ENCODE results near the gene AP3M1. TPM values are rescaled to one million over a fixed set of nuclear protein-coding genes. Genes with fewer than 3 reads are reported as not detected.

Gene AP3M1
- total RNA-seq, 3 donors from 2014 or later: 49.8 to 56.7 (median 52.5) TPM

DNA sequence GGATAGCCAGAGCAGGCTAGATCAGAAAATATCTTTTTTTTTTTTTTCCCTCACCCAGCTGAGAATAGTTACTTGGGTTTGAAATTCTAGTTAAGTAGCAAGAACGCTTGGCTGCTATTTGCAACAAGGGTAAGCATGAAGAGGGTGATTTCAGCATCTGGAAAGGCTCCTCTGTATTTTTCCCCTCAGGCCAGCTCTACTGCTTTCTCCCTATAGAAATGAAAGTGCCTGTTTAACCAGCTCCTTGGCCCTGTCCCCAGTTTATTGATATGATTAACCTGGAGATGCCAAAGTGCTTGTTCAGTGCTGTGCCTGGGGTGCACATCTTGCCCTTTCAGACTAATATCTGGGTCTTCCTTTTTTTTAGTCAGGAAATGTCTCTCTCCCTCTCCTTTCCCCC lies 37.1 kb downstream of the AP3M1 start:
- H3K9me3 Mint-ChIP-seq: no peaks in the 10 kb centered on the region
- ATAC-seq: no peak
- no peak for DNase-seq
- no peaks in the 10 kb centered on the region for H3K27me3 Mint-ChIP-seq (ENCODE audit: low read depth)
- no peak overlapping the region for H3K4me3 Mint-ChIP-seq
- peaks cover 2% of the 10 kb centered on the region for H3K4me1 Mint-ChIP-seq (ENCODE audit: low read depth)
- H3K36me3 Mint-ChIP-seq (ENCODE audit: insufficient read depth): peaks cover 45% of the 10 kb centered on the region

DNA sequence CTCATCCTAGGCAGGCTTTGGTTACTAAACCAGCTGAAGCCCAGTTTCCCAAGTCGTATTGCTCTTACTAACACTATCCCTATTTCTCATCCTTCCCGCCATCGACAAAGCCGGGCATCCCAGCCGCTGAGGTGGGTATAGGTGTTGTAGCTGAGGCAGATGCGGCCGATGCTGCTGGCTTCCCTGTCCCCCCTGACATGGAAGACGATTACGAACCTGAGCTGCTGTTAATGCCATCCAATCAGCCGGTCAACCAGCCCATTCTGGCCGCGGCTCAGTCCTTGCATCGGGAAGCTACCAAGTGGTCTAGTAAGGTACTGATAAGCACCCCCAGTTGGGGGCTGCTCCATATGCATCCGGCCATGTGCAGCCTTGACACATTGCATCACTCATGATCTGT lies 38.8 kb downstream of the AP3M1 start:
- H3K36me3 Mint-ChIP-seq (ENCODE audit: insufficient read depth): peaks cover 49% of the 10 kb centered on the region
- no peaks in the 10 kb centered on the region for H3K9me3 Mint-ChIP-seq
- DNase-seq: no peak
- H3K4me3 Mint-ChIP-seq: no peak overlapping the region
- no peaks in the 10 kb centered on the region for H3K4me1 Mint-ChIP-seq (ENCODE audit: low read depth)
- no peak for ATAC-seq
- no peaks in the 10 kb centered on the region for H3K27me3 Mint-ChIP-seq (ENCODE audit: low read depth)

GRCh38 chr10:74110120-74110519 lies 40.5 kb downstream of the AP3M1 start:
- H3K4me1 Mint-ChIP-seq (ENCODE audit: low read depth): no peaks in the 10 kb centered on the region
- DNase-seq (no peak), ATAC-seq (no peak)
- no peaks in the 10 kb centered on the region for H3K9me3 Mint-ChIP-seq
- H3K4me3 Mint-ChIP-seq: no peak overlapping the region
- peaks cover 53% of the 10 kb centered on the region for H3K36me3 Mint-ChIP-seq (ENCODE audit: insufficient read depth)
- H3K27me3 Mint-ChIP-seq (ENCODE audit: low read depth): no peaks in the 10 kb centered on the region

DNA sequence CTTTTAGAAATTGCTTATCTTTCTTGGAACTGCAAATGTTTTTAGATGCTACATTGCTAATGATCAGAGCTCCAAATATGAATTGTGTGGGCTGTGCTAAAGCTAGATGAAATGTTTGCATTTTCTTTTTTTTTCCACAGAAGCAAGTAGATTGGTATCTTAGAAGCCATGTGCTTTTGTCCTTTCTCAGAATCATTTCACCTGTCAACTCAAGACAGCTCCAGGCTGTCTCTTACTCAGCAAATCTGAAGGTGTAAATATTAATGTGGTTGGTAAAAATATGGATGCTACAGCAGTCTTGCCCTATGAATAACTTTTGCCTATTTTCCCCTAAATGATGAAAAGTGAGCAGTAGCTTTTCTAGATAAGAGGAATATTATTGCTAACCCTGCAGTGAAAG lies 41.2 kb downstream of the AP3M1 start:
- Mint-ChIP-seq H3K4me3 (no peak overlapping the region), H3K4me1 (ENCODE audit: low read depth) (no peaks in the 10 kb centered on the region), H3K36me3 (ENCODE audit: insufficient read depth) (peaks cover 55% of the 10 kb centered on the region), H3K9me3 (no peaks in the 10 kb centered on the region), H3K27me3 (ENCODE audit: low read depth) (no peaks in the 10 kb centered on the region)
- DNase-seq: no peak
- no peak for ATAC-seq

DNA sequence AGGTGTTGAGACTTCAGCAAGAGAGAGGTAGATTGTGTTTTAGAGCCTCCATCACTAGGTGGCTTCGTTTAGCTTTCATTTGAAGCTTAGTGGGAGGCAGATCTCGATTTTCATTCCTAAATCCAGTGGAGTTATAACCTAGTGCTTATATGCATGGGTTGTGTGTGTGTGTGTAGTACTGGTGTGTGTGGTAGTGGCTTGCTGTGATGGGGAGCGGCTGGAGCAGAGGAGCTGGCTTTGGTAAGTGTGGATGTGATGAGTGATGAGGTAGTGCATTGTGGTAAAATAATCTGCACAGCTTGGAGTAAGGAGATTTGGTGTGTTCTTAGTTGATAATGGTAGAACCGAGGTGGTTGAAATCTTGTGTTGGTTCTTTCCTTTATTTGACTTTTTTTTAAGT lies 43.2 kb downstream of the AP3M1 start:
- DNase-seq (no peak), ATAC-seq (no peak)
- no peaks in the 10 kb centered on the region for H3K9me3 Mint-ChIP-seq
- no peaks in the 10 kb centered on the region for H3K4me1 Mint-ChIP-seq (ENCODE audit: low read depth)
- peaks cover 51% of the 10 kb centered on the region for H3K36me3 Mint-ChIP-seq (ENCODE audit: insufficient read depth)
- H3K27me3 Mint-ChIP-seq (ENCODE audit: low read depth): no peaks in the 10 kb centered on the region
- no peak overlapping the region for H3K4me3 Mint-ChIP-seq

- no peaks in the 10 kb centered on the region for H3K4me1 Mint-ChIP-seq (ENCODE audit: low read depth)
- ATAC-seq (no peak), DNase-seq (no peak)
- H3K9me3 Mint-ChIP-seq: no peaks in the 10 kb centered on the region
- no peaks in the 10 kb centered on the region for H3K27me3 Mint-ChIP-seq (ENCODE audit: low read depth)
- peaks cover 43% of the 10 kb centered on the region for H3K36me3 Mint-ChIP-seq (ENCODE audit: insufficient read depth)
- no peak overlapping the region for H3K4me3 Mint-ChIP-seq
These were observed 45.6 kb downstream of the AP3M1 start for GRCh38 chr10:74104996-74105395.

- H3K27me3 Mint-ChIP-seq (ENCODE audit: low read depth): no peaks in the 10 kb centered on the region
- no peak overlapping the region for H3K4me3 Mint-ChIP-seq
- no peaks in the 10 kb centered on the region for H3K4me1 Mint-ChIP-seq (ENCODE audit: low read depth)
- H3K9me3 Mint-ChIP-seq: no peaks in the 10 kb centered on the region
- H3K36me3 Mint-ChIP-seq (ENCODE audit: insufficient read depth): peaks cover 43% of the 10 kb centered on the region
- DNase-seq (no peak), ATAC-seq (no peak)
These were observed 46.1 kb downstream of the AP3M1 start for GRCh38 chr10:74104480-74104879.

DNA sequence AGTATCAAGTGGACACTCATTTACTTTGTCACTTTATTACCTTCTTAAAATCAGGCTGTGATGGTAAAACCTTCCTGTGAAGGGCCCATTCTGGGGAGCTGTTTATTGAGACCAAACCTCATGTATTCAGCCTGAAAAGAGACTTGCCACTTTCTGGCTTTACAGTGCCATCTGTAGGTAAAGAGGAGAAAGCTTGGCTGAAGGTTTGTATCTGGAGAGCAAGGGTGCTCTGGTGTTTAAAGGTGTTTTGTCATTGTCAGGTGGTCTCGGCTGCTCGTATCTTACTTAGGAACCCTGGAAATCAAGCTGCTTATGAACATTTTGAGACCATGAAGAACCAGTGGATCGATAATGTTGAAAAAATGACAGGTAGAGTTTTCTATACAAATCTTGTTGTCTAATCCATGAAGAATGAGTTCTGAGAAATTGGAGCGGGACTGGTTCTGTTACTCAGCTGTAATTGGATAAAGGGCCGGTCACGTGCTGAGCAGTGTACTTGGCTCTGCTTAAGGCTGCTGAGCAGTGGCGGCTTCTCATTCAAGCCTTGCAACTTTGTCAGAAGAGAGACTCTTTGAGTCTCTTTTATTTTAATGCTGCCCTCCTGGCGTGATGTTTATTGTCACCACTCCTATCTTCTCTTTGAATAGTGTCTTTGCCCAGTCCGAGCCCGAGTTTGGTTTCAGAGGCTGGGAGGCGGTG lies 46.9 kb downstream of the AP3M1 start:
- DNase-seq: no peak

DNA sequence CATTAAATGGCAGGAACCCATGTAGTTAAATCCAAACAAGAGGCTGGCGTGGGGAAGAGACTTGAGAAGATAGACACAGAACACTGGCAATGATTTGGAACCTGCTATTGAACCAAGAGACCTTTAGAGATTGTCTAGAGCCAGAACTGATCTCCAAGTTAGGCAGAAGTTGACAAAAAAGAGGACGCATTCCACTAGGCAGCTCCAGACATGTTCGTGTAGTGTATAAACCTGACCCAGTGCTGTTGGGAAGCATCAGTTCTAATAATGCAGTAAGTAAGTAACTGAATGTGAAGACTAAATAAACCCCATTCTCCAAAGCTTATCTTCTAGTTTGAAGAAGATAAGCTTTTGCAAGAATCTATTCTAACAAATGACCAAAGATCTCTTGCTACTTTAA lies 50.8 kb downstream of the AP3M1 start:
- no peaks in the 10 kb centered on the region for H3K4me1 Mint-ChIP-seq (ENCODE audit: low read depth)
- H3K9me3 Mint-ChIP-seq: no peaks in the 10 kb centered on the region
- H3K4me3 Mint-ChIP-seq: no peak overlapping the region
- H3K36me3 Mint-ChIP-seq (ENCODE audit: insufficient read depth): peaks cover 50% of the 10 kb centered on the region
- no peaks in the 10 kb centered on the region for H3K27me3 Mint-ChIP-seq (ENCODE audit: low read depth)
- no peak for DNase-seq
- no peak for ATAC-seq

More for the DNA sequence above, 46.9 kb downstream of the AP3M1 start:
- Mint-ChIP-seq H3K4me3 (no peak overlapping the region), H3K27me3 (ENCODE audit: low read depth) (no peaks in the 10 kb centered on the region), H3K4me1 (ENCODE audit: low read depth) (no peaks in the 10 kb centered on the region), H3K36me3 (ENCODE audit: insufficient read depth) (peaks cover 45% of the 10 kb centered on the region), H3K9me3 (no peaks in the 10 kb centered on the region)
- no peak for ATAC-seq

DNA sequence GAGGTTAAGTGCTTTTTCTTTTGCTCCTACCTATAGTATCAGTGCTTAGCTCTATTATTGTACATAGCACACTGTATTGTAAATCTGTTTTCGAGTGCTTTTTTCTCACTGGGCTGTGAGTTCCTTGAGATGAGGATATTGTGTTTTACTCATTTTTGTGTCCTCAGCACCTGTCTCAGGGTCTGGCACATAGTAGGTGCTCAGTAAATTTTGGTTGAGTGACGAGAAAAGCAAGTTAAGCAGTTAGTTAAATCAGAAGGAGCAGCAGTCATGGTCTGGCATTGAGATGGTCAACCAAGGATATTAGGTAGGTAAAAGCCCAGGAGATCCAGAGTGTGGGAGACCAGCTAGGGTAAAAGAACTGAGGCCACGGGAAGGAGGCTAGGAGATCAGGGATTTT lies 51.2 kb downstream of the AP3M1 start:
- DNase-seq (no peak), ATAC-seq (no peak)
- Mint-ChIP-seq H3K4me3 (no peak overlapping the region), H3K27me3 (ENCODE audit: low read depth) (no peaks in the 10 kb centered on the region), H3K36me3 (ENCODE audit: insufficient read depth) (peaks cover 46% of the 10 kb centered on the region), H3K9me3 (no peaks in the 10 kb centered on the region), H3K4me1 (ENCODE audit: low read depth) (no peaks in the 10 kb centered on the region)

- Mint-ChIP-seq H3K36me3 (ENCODE audit: insufficient read depth) (peaks cover 40% of the 10 kb centered on the region), H3K4me3 (no peak overlapping the region), H3K9me3 (no peaks in the 10 kb centered on the region), H3K4me1 (ENCODE audit: low read depth) (no peaks in the 10 kb centered on the region), H3K27me3 (ENCODE audit: low read depth) (no peaks in the 10 kb centered on the region)
- ATAC-seq (no peak), DNase-seq (no peak)
These were observed 52.9 kb downstream of the AP3M1 start for GRCh38 chr10:74097776-74098175.

DNA sequence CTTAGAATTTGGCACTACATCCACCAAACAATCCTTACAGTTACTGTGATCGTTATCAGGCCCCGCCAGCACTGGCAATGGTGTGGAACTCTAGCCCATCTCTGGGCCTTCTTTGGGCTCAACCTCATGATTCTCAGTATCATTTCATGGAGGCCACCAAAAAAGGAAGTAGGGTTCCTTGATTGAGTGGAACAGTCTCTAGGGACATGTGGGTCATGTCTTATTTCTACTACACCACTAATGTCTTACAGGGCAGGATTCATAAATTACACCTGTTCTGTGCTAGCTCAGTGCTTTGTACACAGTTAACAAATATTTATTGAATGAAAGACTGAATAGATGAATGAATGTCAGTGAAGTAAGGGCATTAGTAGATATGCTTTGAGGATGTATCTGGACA lies 53.9 kb downstream of the AP3M1 start:
- DNase-seq: no peak

DNA sequence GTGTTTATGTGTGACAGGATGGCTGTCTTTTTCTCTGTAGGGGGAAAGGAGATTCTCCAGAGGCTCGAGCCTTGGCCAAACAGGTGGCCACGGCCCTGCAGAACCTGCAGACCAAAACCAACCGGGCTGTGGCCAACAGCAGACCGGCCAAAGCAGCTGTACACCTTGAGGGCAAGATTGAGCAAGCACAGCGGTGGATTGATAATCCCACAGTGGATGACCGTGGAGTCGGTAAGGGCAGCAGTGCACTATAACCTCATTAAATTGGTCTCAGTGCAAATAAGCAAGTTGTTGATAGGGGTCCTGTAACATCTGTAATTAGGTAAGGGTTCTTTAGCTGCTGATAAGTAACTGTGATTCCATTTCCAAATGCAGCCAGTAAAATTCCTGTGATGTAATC lies 56.4 kb downstream of the AP3M1 start:
- H3K4me1 Mint-ChIP-seq (ENCODE audit: low read depth): no peaks in the 10 kb centered on the region
- H3K27me3 Mint-ChIP-seq (ENCODE audit: low read depth): no peaks in the 10 kb centered on the region
- no peaks in the 10 kb centered on the region for H3K9me3 Mint-ChIP-seq
- H3K4me3 Mint-ChIP-seq: no peak overlapping the region
- no peak for ATAC-seq
- H3K36me3 Mint-ChIP-seq (ENCODE audit: insufficient read depth): peaks cover 42% of the 10 kb centered on the region
- no peak for DNase-seq

More for the DNA sequence above, 53.9 kb downstream of the AP3M1 start:
- ATAC-seq: no peak
- Mint-ChIP-seq H3K4me3 (no peak overlapping the region), H3K9me3 (no peaks in the 10 kb centered on the region), H3K4me1 (ENCODE audit: low read depth) (no peaks in the 10 kb centered on the region), H3K36me3 (ENCODE audit: insufficient read depth) (peaks cover 40% of the 10 kb centered on the region), H3K27me3 (ENCODE audit: low read depth) (no peaks in the 10 kb centered on the region)

DNA sequence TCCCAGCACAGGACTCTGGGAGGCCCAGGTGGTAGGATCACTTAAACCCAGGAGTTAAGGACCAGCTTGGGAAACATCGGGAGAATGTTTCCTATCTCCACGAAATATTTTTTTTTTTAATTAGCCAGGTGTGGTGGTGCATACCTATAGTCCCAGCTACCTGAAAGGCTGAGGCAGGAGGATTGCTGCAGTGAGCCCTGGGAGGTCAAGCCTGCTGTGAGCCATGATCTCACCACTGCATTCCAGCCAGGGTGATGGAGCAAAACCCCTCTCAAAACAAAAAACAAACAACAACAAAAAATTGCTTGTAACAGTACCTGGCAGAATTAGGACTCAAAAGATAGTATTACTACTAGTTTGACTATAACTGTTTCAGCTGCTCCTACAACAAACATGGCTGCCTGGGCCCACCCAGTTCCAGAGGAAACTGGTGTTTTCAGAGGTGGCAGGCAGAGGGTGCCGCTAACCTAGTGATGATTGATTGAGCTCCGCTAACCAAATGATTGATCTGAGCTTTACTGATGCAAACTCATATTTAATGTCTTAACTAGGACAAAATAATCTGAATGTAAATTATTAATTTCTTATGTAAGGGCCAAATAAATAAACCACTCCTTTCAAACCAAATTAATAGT lies 57.0 kb downstream of the AP3M1 start:
- no peaks in the 10 kb centered on the region for H3K27me3 Mint-ChIP-seq (ENCODE audit: low read depth)
- no peaks in the 10 kb centered on the region for H3K4me1 Mint-ChIP-seq (ENCODE audit: low read depth)
- H3K36me3 Mint-ChIP-seq (ENCODE audit: insufficient read depth): peaks cover 38% of the 10 kb centered on the region
- ATAC-seq (no peak), DNase-seq (no peak)
- H3K9me3 Mint-ChIP-seq: no peaks in the 10 kb centered on the region
- no peak overlapping the region for H3K4me3 Mint-ChIP-seq

GRCh38 chr10:74092372-74092771 lies 58.3 kb downstream of the AP3M1 start:
- Mint-ChIP-seq H3K9me3 (no peaks in the 10 kb centered on the region), H3K27me3 (ENCODE audit: low read depth) (no peaks in the 10 kb centered on the region), H3K4me1 (ENCODE audit: low read depth) (no peaks in the 10 kb centered on the region), H3K4me3 (no peak overlapping the region), H3K36me3 (ENCODE audit: insufficient read depth) (peaks cover 28% of the 10 kb centered on the region)
- ATAC-seq (no peak), DNase-seq (no peak)
